Cardiac muscle cell (in vitro differentiated cells and primary cell): Measurements from ENCODE around the gene ARMC3. TPM values are rescaled to one million over a fixed set of nuclear protein-coding genes. Genes with fewer than 3 reads are reported as not detected.

Experiments
- DNase-seq, 2 donors: peaks; one replicate each; pipeline versions ENCODE4 v3.0.0 to v3.0.0-alpha.2; 2010 to 2017; ENCODE audit warnings: low read depth in 1 of 2, low spot score in 1 of 2
- H3K27ac ChIP-seq: fragments of 200-600 bp; sonication (generic); 2 replicates; pipeline ENCODE4 v1.5.1; 2016
- H3K27me3 ChIP-seq: fragments of 200-600 bp; sonication (generic); 2 replicates; pipeline ENCODE4 v1.6.0; 2016; ENCODE audit warnings: control low read depth
- H3K36me3 ChIP-seq: fragments of 200-600 bp; sonication (generic); 2 replicates; pipeline ENCODE4 v1.5.1; 2016; ENCODE audit warnings: control low read depth
- H3K4me1 ChIP-seq: fragments of 200-600 bp; sonication (generic); 2 replicates; pipeline ENCODE4 v1.8.1; 2017; ENCODE audit warnings: low read depth, mild to moderate bottlenecking, mixed run types
- H3K4me3 ChIP-seq: fragments of 200-600 bp; sonication (generic); 2 replicates; pipeline ENCODE4 v1.5.1; 2016; ENCODE audit warnings: mild to moderate bottlenecking
- H3K9me3 ChIP-seq: fragments of 200-600 bp; sonication (generic); 2 replicates; pipeline ENCODE4 v1.5.1; 2017; ENCODE audit warnings: low read depth, mild to moderate bottlenecking, control low read depth
- CTCF ChIP-seq: IDR thresholded peaks from 2 replicates; pipeline ENCODE4 v1.5.1; 2012; ENCODE audit warnings: low read depth, mild to moderate bottlenecking, low read length
- polyA plus RNA-seq: library from polyadenylated mRNA; unstranded; fragments of >200 nt; fragmentation: Nextera tagmentation; extraction: Ambion mirVana; gene quantifications from 2 replicates; pipeline ENCODE4 v1.2.1, GENCODE V29; 2016
- total RNA-seq: library from RNA; depleted of rRNA; stranded (reverse); fragments of >200 nt; gene quantifications from 2 replicates; pipeline ENCODE4 v1.2.3, GENCODE V29; 2016

ARMC3 gene
- total and polyA plus RNA-seq, 2 experiments from 2014 or later, result not detected

- peak in 1 of 2 donors; percentile 3 for DNase-seq
- Histone ChIP-seq H3K4me3 (no peak overlapping the region), H3K36me3 (no peaks in the 10 kb centered on the region), H3K27me3 (no peaks in the 10 kb centered on the region), H3K9me3 (no peaks in the 10 kb centered on the region), H3K4me1 (no peaks in the 10 kb centered on the region), H3K27ac (no peak overlapping the region)
- TF ChIP-seq CTCF, result no peak
These were observed 109.7 kb downstream of the ARMC3 start for GRCh38 chr10:23037561-23037960.

GRCh38 chr10:23038172-23038571 lies 110.3 kb downstream of the ARMC3 start:
- no peak for TF ChIP-seq CTCF

GRCh38 chr10:23040002-23040401 lies 112.1 kb downstream of the ARMC3 start:
- Histone ChIP-seq H3K4me3 (no peak overlapping the region), H3K27me3 (no peaks in the 10 kb centered on the region), H3K36me3 (no peaks in the 10 kb centered on the region), H3K4me1 (no peaks in the 10 kb centered on the region), H3K9me3 (no peaks in the 10 kb centered on the region), H3K27ac (no peak overlapping the region)
- TF ChIP-seq CTCF, result no peak
- DNase-seq, result no peak

More at GRCh38 chr10:23038172-23038571, 110.3 kb downstream of the ARMC3 start:
- Histone ChIP-seq H3K27me3 (no peaks in the 10 kb centered on the region), H3K4me3 (no peak overlapping the region), H3K27ac (no peak overlapping the region), H3K36me3 (no peaks in the 10 kb centered on the region), H3K4me1 (no peaks in the 10 kb centered on the region), H3K9me3 (no peaks in the 10 kb centered on the region)
- DNase-seq, result no peak

GRCh38 chr10:23046027-23046426 lies 118.2 kb downstream of the ARMC3 start:
- DNase-seq, result no peak
- Histone ChIP-seq H3K27ac (no peak overlapping the region), H3K27me3 (no peaks in the 10 kb centered on the region), H3K9me3 (no peaks in the 10 kb centered on the region), H3K4me1 (peaks cover 17% of the 10 kb centered on the region), H3K4me3 (no peak overlapping the region), H3K36me3 (no peaks in the 10 kb centered on the region)
- TF ChIP-seq CTCF, result no peak

GRCh38 chr10:23047201-23048050 lies 119.6 kb downstream of the ARMC3 start:
- peaks cover 17% of the 10 kb centered on the region for H3K4me1 ChIP-seq
- H3K9me3 ChIP-seq, result no peaks in the 10 kb centered on the region
- H3K4me3 ChIP-seq, result no peak overlapping the region
- no peaks in the 10 kb centered on the region for H3K27me3 ChIP-seq
- DNase-seq, result peak; percentile 11 to 53
- no peak for TF ChIP-seq CTCF
- H3K36me3 ChIP-seq, result no peaks in the 10 kb centered on the region
- H3K27ac ChIP-seq, result peak overlapping the region; percentile 66
